ENCODE data around the gene VSX1.

DNA sequence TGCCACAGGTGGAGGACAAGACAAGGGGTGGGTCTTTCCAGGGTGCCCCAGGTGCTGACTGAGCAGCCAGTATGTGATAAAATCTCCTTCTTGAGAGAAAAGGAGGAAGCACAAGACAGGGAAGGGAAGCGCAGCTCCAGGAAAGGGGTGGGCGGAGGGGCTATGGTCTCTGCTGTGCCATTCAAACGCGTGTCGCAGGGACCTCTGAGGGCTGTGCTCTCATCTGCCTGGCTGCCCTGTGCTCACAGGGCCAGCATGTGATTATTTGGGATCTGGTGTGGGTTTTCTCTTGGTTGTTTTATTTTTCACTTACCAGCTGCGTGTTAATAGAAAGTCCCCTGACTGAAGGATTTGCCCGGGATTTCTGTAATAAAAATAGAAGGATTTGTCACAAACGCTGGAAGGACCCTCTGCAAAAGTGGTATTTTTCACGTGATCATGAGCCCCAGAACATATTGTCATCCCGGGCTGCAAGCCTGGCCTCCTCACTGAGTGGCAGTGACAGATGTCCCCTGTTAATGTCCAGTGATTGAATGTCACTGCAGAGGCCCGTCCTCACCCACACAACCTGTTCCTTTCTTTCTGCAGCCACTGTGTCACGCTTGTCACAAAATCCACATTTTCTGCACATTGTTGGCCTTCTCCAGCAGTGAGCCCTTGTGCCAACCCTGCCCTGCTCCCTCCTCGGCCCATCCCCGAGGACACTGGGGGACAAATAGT is 35.0 kb upstream of the VSX1 start:
- TF ChIP-seq POLR2A (IDR thresholded peaks at IDR 0.05; ENCODE audit: low read depth, low read length), result no peak
- no peak for TF ChIP-seq POLR2AphosphoS5 (IDR thresholded peaks at IDR 0.05; ENCODE audit: low read depth, low read length)
- TF ChIP-seq TAF1 (IDR thresholded peaks at IDR 0.05; ENCODE audit: borderline replicate concordance, low read depth, low read length), result no peak

Measured in GM12892 (cell line).